CD14-positive monocyte (primary cell): ENCODE measurements around the gene PHB1. TPM values are rescaled to one million over a fixed set of nuclear protein-coding genes. Genes with fewer than 3 reads are reported as not detected.

Experiments
- DNase-seq, 3 donors: peaks; one replicate each; pipeline ENCODE4 v3.0.0-alpha.2; 2011 to 2022
- H2AFZ ChIP-seq: 2 replicates; pipeline ENCODE4 v1.6.0; 2012; ENCODE audit warnings: mild to moderate bottlenecking, low read depth, low read length, inconsistent platforms; ENCODE audit not compliant: insufficient read depth, poor library complexity, severe bottlenecking
- H3K27ac ChIP-seq, 2 donors: 1 replicate in 1 of 2; 2 replicates in 1 of 2; pipeline ENCODE4 v1.5.1; 2012 to 2013; ENCODE audit warnings: low read length in 2 of 2, control low read depth in 1 of 2, inconsistent platforms in 1 of 2, low read depth in 1 of 2, mild to moderate bottlenecking in 1 of 2
- H3K27me3 ChIP-seq, 2 donors: one replicate each; pipeline versions ENCODE4 v1.6.0 to v1.6.1; 2011 to 2013; ENCODE audit warnings: low read length in 2 of 2; ENCODE audit not compliant: control insufficient read depth in 2 of 2, insufficient read depth in 2 of 2
- H3K36me3 ChIP-seq, 2 donors: replicated peaks in 1 of 2; 1 replicate in 1 of 2; 2 replicates in 1 of 2; pipeline versions ENCODE4 v1.5.1 to v1.6.1; 2012 to 2013; ENCODE audit warnings: low read length in 2 of 2, control low read depth in 1 of 2, inconsistent platforms in 1 of 2, mild to moderate bottlenecking in 1 of 2; ENCODE audit not compliant: insufficient read depth in 2 of 2, control insufficient read depth in 1 of 2
- H3K4me1 ChIP-seq, 2 donors: 1 replicate in 1 of 2; 2 replicates in 1 of 2; pipeline versions ENCODE4 v1.5.1 to v1.6.1; 2012 to 2013; ENCODE audit warnings: low read length in 2 of 2, control low read depth in 1 of 2, inconsistent platforms in 1 of 2, mild to moderate bottlenecking in 1 of 2, moderate library complexity in 1 of 2; ENCODE audit not compliant: insufficient read depth in 2 of 2, control insufficient read depth in 1 of 2
- H3K4me2 ChIP-seq: replicated peaks from 2 replicates; pipeline ENCODE3; 2012; ENCODE audit warnings: low read length, moderate library complexity, mild to moderate bottlenecking; ENCODE audit not compliant: poor library complexity, severe bottlenecking; ENCODE audit errors: extremely low read depth
- H3K4me3 ChIP-seq, 3 experiments: fragments of 200-600 bp in 1 of 3; sonication (generic) in 1 of 3; replicated peaks in 1 of 3; 1 replicate in 2 of 3; 2 replicates in 1 of 3; pipeline ENCODE4 v1.5.1; 2011 to 2013; ENCODE audit warnings: low read length in 3 of 3, mild to moderate bottlenecking in 3 of 3, control low read depth in 2 of 3, low read depth in 2 of 3, inconsistent platforms in 1 of 3, moderate library complexity in 1 of 3
- H3K79me2 ChIP-seq: 2 replicates; pipeline ENCODE4 v1.6.0; 2012; ENCODE audit warnings: mild to moderate bottlenecking, control low read depth, inconsistent platforms, low read length, moderate library complexity; ENCODE audit not compliant: insufficient read depth
- H3K9ac ChIP-seq: 2 replicates; pipeline ENCODE4 v1.6.0; 2017; ENCODE audit warnings: low read length, mild to moderate bottlenecking; ENCODE audit not compliant: insufficient read depth, poor library complexity, severe bottlenecking
- H3K9me3 ChIP-seq, 2 donors: replicated peaks in 1 of 2; 1 replicate in 1 of 2; 2 replicates in 1 of 2; pipeline versions ENCODE4 v1.5.1 to v1.6.1; 2012 to 2013; ENCODE audit warnings: low read length in 2 of 2, control low read depth in 1 of 2; ENCODE audit not compliant: control insufficient read depth in 1 of 2, insufficient read depth in 1 of 2
- H4K20me1 ChIP-seq: 2 replicates; pipeline ENCODE4 v1.6.0; 2012; ENCODE audit warnings: mild to moderate bottlenecking, low read length, control low read depth, moderate library complexity; ENCODE audit not compliant: insufficient read depth
- H3K27ac Mint-ChIP-seq, 7 donors: one replicate each; pipeline ENCODE4 v1.8.0; 2020; ENCODE audit warnings: mild to moderate bottlenecking in 7 of 7, mixed read lengths in 7 of 7, moderate library complexity in 6 of 7, inconsistent platforms in 2 of 7
- H3K27me3 Mint-ChIP-seq, 3 donors: one replicate each; pipeline ENCODE4 v1.8.0; 2021 to 2022; ENCODE audit warnings: low read depth in 3 of 3, mild to moderate bottlenecking in 3 of 3, mixed read lengths in 3 of 3, moderate library complexity in 3 of 3, inconsistent platforms in 1 of 3
- H3K36me3 Mint-ChIP-seq, 2 donors: one replicate each; pipeline ENCODE4 v1.8.0; 2020; ENCODE audit warnings: mixed read lengths in 2 of 2, inconsistent platforms in 1 of 2, mild to moderate bottlenecking in 1 of 2
- H3K4me1 Mint-ChIP-seq: one replicate; pipeline ENCODE4 v1.8.0; 2020; ENCODE audit warnings: mild to moderate bottlenecking, mixed read lengths
- H3K4me3 Mint-ChIP-seq, 2 donors: one replicate each; pipeline ENCODE4 v1.8.0; 2020; ENCODE audit warnings: mild to moderate bottlenecking in 2 of 2, mixed read lengths in 2 of 2, moderate library complexity in 1 of 2
- H3K9me3 Mint-ChIP-seq, 7 donors: one replicate each; pipeline ENCODE4 v1.8.0; 2020 to 2022; ENCODE audit warnings: mixed read lengths in 7 of 7, mild to moderate bottlenecking in 6 of 7, moderate library complexity in 6 of 7, inconsistent platforms in 2 of 7
- CTCF ChIP-seq: fragments of 200-600 bp; IDR thresholded peaks from one replicate; pipeline ENCODE4 v1.8.0; 2022; ENCODE audit warnings: antibody characterized with exemption, mild to moderate bottlenecking
- WGBS: methylation state at CpG from one replicate; pipeline ENCODE4 v1.1.5; 2013; ENCODE audit warnings: missing lambda C conversion rate; ENCODE audit not compliant: insufficient coverage; 5-methylcytosine and 5-hydroxymethylcytosine counted together
- intact Hi-C, 2 donors: fragments of 100-400 bp; cut with micrococcal nuclease; formaldehyde crosslinking; loops; one replicate each; pipeline versions ENCODE4 v1.15.0 to v1.15.1; 2023
- polyA plus RNA-seq, 3 donors: library from polyadenylated mRNA; depleted of rRNA in 1 of 3; unstranded in 2 of 3; stranded (reverse) in 1 of 3; fragments of 300-500 nt in 2 of 3; fragments of >200 nt in 1 of 3; fragmentation: Illumina TruSeq in 2 of 3; gene quantifications; 1 replicate in 2 of 3; 2 replicates in 1 of 3; pipeline ENCODE4 v1.2.3, GENCODE V29; 2012 to 2021

Gene PHB1
- polyA plus RNA-seq, 3 donors = 57.1 to 89.2 (median 83.9) TPM

GRCh38 chr17:49369760-49370159, 44.9 kb downstream of the PHB1 start:
- no peak overlapping the region for H3K4me3 ChIP-seq
- H3K4me2 ChIP-seq = no peak overlapping the region
- TF ChIP-seq CTCF = no peak
- peaks cover 7% of the 10 kb centered on the region in 2 donors for H3K36me3 Mint-ChIP-seq
- no peaks in the 10 kb centered on the region for H3K79me2 ChIP-seq
- peaks cover 38% of the 10 kb centered on the region for H3K4me1 Mint-ChIP-seq
- peaks cover 0 to 2% (median 0%) of the 10 kb centered on the region in 3 donors for H3K27me3 Mint-ChIP-seq
- H3K9me3 ChIP-seq = no peaks in the 10 kb centered on the region
- H3K27me3 ChIP-seq = no peaks in the 10 kb centered on the region
- no peak for DNase-seq
- no peak overlapping the region for H2AFZ ChIP-seq
- intact Hi-C loops = no loop called here
- no peak overlapping the region for H3K9ac ChIP-seq
- H3K27ac ChIP-seq = no peak overlapping the region
- H3K4me1 ChIP-seq = peaks cover 29 to 43% of the 10 kb centered on the region in 2 donors
- no peak overlapping the region for H3K27ac Mint-ChIP-seq
- no peaks in the 10 kb centered on the region for H3K9me3 Mint-ChIP-seq
- H3K4me3 Mint-ChIP-seq = no peak overlapping the region
- H4K20me1 ChIP-seq = no peaks in the 10 kb centered on the region
- WGBS = no CpG with 5 or more reads among the region's 1 CpG
- H3K36me3 ChIP-seq = no peaks in the 10 kb centered on the region

- H4K20me1 ChIP-seq = no peaks in the 10 kb centered on the region
- no peaks in the 10 kb centered on the region for H3K36me3 ChIP-seq
- peaks cover 29 to 43% of the 10 kb centered on the region in 2 donors for H3K4me1 ChIP-seq
- TF ChIP-seq CTCF = no peak
- H3K9ac ChIP-seq = no peak overlapping the region
- no peak for DNase-seq
- Mint-ChIP-seq H3K9me3 (peaks cover 0 to 2% (median 0%) of the 10 kb centered on the region in 7 donors), H3K27me3 (peaks cover 0 to 2% (median 0%) of the 10 kb centered on the region in 3 donors), H3K4me3 (no peak overlapping the region), H3K36me3 (peaks cover 7% of the 10 kb centered on the region in 2 donors), H3K27ac (no peak overlapping the region), H3K4me1 (peaks cover 38% of the 10 kb centered on the region)
- no CpG with 5 or more reads among the region's 1 CpG for WGBS
- no peak overlapping the region for H3K4me3 ChIP-seq
- H3K27me3 ChIP-seq = no peaks in the 10 kb centered on the region
- no peak overlapping the region for H3K4me2 ChIP-seq
- no peaks in the 10 kb centered on the region for H3K79me2 ChIP-seq
- no peak overlapping the region for H3K27ac ChIP-seq
- H2AFZ ChIP-seq = no peak overlapping the region
- intact Hi-C loops = no loop called here
- H3K9me3 ChIP-seq = no peaks in the 10 kb centered on the region
These were observed 45.6 kb downstream of the PHB1 start for GRCh38 chr17:49369089-49369488.
